Measurements from ENCODE around the gene NOTCH1.
"Not testable (repeated sequence)": the region's sequence is repeated elsewhere in the genome, so short reads cannot be mapped to it uniquely, and the experiment has no call there.

The NOTCH1 gene

GRCh38 chr9:136578915-136579649 lies 33.2 kb upstream of the NOTCH1 start:
- no peak for DNase-seq (ENCODE audit: low read depth in 2 of 2)

- DNase-seq (ENCODE audit: low read depth in 2 of 2): no peak
Measured at GRCh38 chr9:136578626-136578914, 32.7 kb upstream of the NOTCH1 start.

GRCh38 chr9:136577941-136578625 lies 32.2 kb upstream of the NOTCH1 start:
- no peak for DNase-seq (ENCODE audit: low read depth in 2 of 2)

- DNase-seq (ENCODE audit: low read depth in 2 of 2): no peak
Measured at GRCh38 chr9:136576269-136576626, 30.4 kb upstream of the NOTCH1 start.

GRCh38 chr9:136575626-136576268 lies 29.9 kb upstream of the NOTCH1 start:
- no peak for DNase-seq (ENCODE audit: low read depth in 2 of 2)

- not testable (repeated sequence) for DNase-seq (ENCODE audit: low read depth in 2 of 2)
Measured at GRCh38 chr9:136574606-136575005, 28.8 kb upstream of the NOTCH1 start.

- no peak for DNase-seq (ENCODE audit: low read depth in 2 of 2)
Measured at GRCh38 chr9:136572828-136573625, 27.2 kb upstream of the NOTCH1 start.

- DNase-seq (ENCODE audit: low read depth in 2 of 2): no peak
Measured at GRCh38 chr9:136572003-136572827, 26.4 kb upstream of the NOTCH1 start.

GRCh38 chr9:136571531-136571930 lies 25.7 kb upstream of the NOTCH1 start:
- no peak for DNase-seq (ENCODE audit: low read depth in 2 of 2)

GRCh38 chr9:136570916-136571315 lies 25.1 kb upstream of the NOTCH1 start:
- no peak for DNase-seq (ENCODE audit: low read depth in 2 of 2)

GRCh38 chr9:136570191-136570845 lies 24.5 kb upstream of the NOTCH1 start:
- no peak for DNase-seq (ENCODE audit: low read depth in 2 of 2)

GRCh38 chr9:136569526-136570148 lies 23.8 kb upstream of the NOTCH1 start:
- DNase-seq (ENCODE audit: low read depth in 2 of 2): no peak

GRCh38 chr9:136568288-136569081 lies 22.6 kb upstream of the NOTCH1 start:
- no peak for DNase-seq (ENCODE audit: low read depth in 2 of 2)

GRCh38 chr9:136567651-136568287 lies 21.9 kb upstream of the NOTCH1 start:
- DNase-seq (ENCODE audit: low read depth in 2 of 2): no peak

- DNase-seq (ENCODE audit: low read depth in 2 of 2): no peak
Measured at GRCh38 chr9:136566901-136567300, 21.1 kb upstream of the NOTCH1 start.

GRCh38 chr9:136566553-136566895 lies 20.7 kb upstream of the NOTCH1 start:
- no peak for DNase-seq (ENCODE audit: low read depth in 2 of 2)

- no peak for DNase-seq (ENCODE audit: low read depth in 2 of 2)
Measured at GRCh38 chr9:136565715-136566552, 20.1 kb upstream of the NOTCH1 start.

GRCh38 chr9:136565086-136565714 lies 19.4 kb upstream of the NOTCH1 start:
- no peak for DNase-seq (ENCODE audit: low read depth in 2 of 2)

Measured in stimulated activated CD4-positive, alpha-beta T cell treated with anti-CD3 and anti-CD28 coated beads, Interleukin-4, amount 100 ng/mL, for 48 hours (primary cell).